CD4-positive, CD25-positive, alpha-beta regulatory T cell (primary cell): ENCODE data around the gene SSUH2. TPM values are rescaled to one million over a fixed set of nuclear protein-coding genes. Genes with fewer than 3 reads are reported as not detected.
A peak's percentile ranks its signal among the peaks of the same experiment; 100 is the strongest.

Experiments used
- ATAC-seq, 2 donors: fragments of 150-1000 bp; cut with Tn5 transposase; one replicate each; pipeline ENCODE4 v1.10.0; 2021; ENCODE audit warnings: low read depth in 2 of 2, moderate number of reproducible peaks in 2 of 2, moderate library complexity in 1 of 2
- DNase-seq, 3 donors: peaks; one replicate each; pipeline versions ENCODE4 v3.0.0 to v3.0.0-alpha.2; 2012 to 2022; ENCODE audit warnings: mixed read lengths in 1 of 3
- H3K27ac ChIP-seq: one replicate; pipeline ENCODE4 v1.7.0; 2013; ENCODE audit warnings: mild to moderate bottlenecking, low read length; ENCODE audit not compliant: insufficient read depth, poor library complexity, severe bottlenecking
- H3K27me3 ChIP-seq: one replicate; pipeline ENCODE4 v1.7.0; 2013; ENCODE audit warnings: low read length; ENCODE audit not compliant: control insufficient read depth, insufficient read depth
- H3K36me3 ChIP-seq: one replicate; pipeline ENCODE4 v1.7.0; 2013; ENCODE audit warnings: mild to moderate bottlenecking, low read length, moderate library complexity; ENCODE audit not compliant: control insufficient read depth, insufficient read depth
- H3K4me1 ChIP-seq: 2 replicates; pipeline ENCODE4 v1.7.0; 2013; ENCODE audit warnings: mild to moderate bottlenecking, low read length; ENCODE audit not compliant: insufficient read depth, control insufficient read depth, poor library complexity, severe bottlenecking
- H3K4me3 ChIP-seq: one replicate; pipeline ENCODE4 v1.7.0; 2013; ENCODE audit warnings: low read depth, mild to moderate bottlenecking, low read length, moderate library complexity
- H3K9me3 ChIP-seq, 2 experiments: 1 replicate in 1 of 2; 2 replicates in 1 of 2; pipeline ENCODE4 v1.7.0; 2013; ENCODE audit warnings: low read length in 2 of 2, mild to moderate bottlenecking in 1 of 2, moderate library complexity in 1 of 2; ENCODE audit not compliant: control insufficient read depth in 2 of 2
- H3K27ac Mint-ChIP-seq, 3 donors: one replicate each; pipeline ENCODE4 v1.8.0; 2020 to 2022; ENCODE audit warnings: mild to moderate bottlenecking in 3 of 3, mixed read lengths in 3 of 3, moderate library complexity in 2 of 3
- H3K27me3 Mint-ChIP-seq: one replicate; pipeline ENCODE4 v1.8.0; 2022; ENCODE audit warnings: mild to moderate bottlenecking, mixed read lengths
- H3K36me3 Mint-ChIP-seq: one replicate; pipeline ENCODE4 v1.8.0; 2020; ENCODE audit warnings: mixed read lengths
- H3K4me1 Mint-ChIP-seq, 4 donors: one replicate each; pipeline ENCODE4 v1.8.0; 2020 to 2022; ENCODE audit warnings: mixed read lengths in 4 of 4, mild to moderate bottlenecking in 1 of 4
- H3K4me3 Mint-ChIP-seq, 4 donors: one replicate each; pipeline ENCODE4 v1.8.0; 2020 to 2022; ENCODE audit warnings: mild to moderate bottlenecking in 4 of 4, mixed read lengths in 4 of 4, moderate library complexity in 3 of 4
- H3K9me3 Mint-ChIP-seq, 7 donors: one replicate each; pipeline ENCODE4 v1.8.0; 2020 to 2022; ENCODE audit warnings: mixed read lengths in 7 of 7, mild to moderate bottlenecking in 3 of 7, moderate library complexity in 2 of 7
- polyA plus RNA-seq, 4 donors: library from polyadenylated mRNA; unstranded; fragments of 300-500 nt; fragmentation: Illumina TruSeq; gene quantifications; one replicate each; pipeline ENCODE4 v1.2.3, GENCODE V29; 2021
- total RNA-seq: library from RNA; stranded (reverse); gene quantifications from one replicate; pipeline ENCODE4 v1.2.3, GENCODE V29; 2022

Gene SSUH2
- total and polyA plus RNA-seq, 5 donors from 2014 or later: not detected

DNA sequence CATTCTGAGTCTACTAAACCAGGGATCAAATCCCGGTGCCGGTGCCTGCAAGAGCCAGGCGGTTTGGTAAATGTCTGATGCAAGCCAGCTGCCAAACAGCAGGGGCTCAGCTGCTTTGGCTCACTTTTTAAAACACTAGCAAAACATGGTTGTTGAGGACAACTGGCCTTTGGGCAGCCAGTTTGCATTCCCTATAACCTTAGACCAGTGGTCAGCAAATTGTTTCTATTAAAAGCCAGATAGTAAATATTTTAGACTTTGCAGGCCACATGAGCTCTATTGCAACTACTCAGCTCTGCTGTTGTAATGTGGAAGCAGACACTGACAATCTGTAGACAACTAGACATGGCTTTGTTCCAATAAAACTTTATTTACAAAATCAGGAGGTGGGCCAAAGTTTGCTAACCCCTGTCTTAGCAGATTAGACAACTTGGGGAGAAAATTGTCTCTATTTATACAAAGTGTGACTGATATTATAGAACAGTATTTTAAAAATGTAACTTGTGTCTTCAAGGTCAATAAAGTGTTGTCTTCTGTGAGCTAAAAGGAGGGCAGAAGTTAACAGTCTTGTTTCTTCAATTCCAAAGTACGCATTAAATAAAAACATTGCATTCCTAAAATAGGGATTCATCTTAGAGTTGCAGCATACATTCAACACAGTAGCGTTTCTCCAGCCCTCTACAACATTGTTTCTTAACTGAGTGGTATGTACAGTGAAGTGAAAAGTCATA is 67.6 kb downstream of the SSUH2 start:
- Histone ChIP-seq H3K4me3 (no peak overlapping the region), H3K27me3 (no peaks in the 10 kb centered on the region), H3K9me3 (no peaks in the 10 kb centered on the region), H3K36me3 (no peaks in the 10 kb centered on the region), H3K4me1 (no peaks in the 10 kb centered on the region), H3K27ac (no peak overlapping the region)
- DNase-seq (no peak), ATAC-seq (no peak)
- Mint-ChIP-seq H3K36me3 (no peaks in the 10 kb centered on the region), H3K4me3 (no peak overlapping the region), H3K27ac (no peak overlapping the region), H3K27me3 (peaks cover 5% of the 10 kb centered on the region), H3K9me3 (peaks cover 0 to 3% (median 0%) of the 10 kb centered on the region in 7 donors), H3K4me1 (peaks cover 0 to 3% (median 1%) of the 10 kb centered on the region in 4 donors)

DNA sequence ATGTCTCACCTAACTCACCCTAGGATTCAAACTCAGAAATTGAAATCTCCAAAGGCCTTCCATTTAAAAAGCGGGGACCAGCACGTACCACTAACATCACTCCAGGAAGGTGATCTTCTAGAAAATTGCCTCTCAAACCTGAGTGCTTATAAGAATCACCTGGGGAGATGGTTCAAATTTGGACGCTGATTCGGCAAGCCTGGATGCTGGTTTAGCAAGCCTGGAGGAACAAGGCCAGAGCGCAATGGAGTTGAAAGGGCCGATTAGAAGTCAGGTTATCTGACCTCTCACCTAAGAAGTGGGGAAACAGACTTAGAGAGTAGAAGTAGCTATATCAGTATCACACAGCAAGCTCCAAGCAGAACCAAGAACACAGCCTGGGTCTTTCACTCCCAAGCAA is 68.2 kb downstream of the SSUH2 start:
- Histone ChIP-seq H3K27ac (no peak overlapping the region), H3K9me3 (no peaks in the 10 kb centered on the region), H3K4me1 (peaks cover 3% of the 10 kb centered on the region), H3K27me3 (no peaks in the 10 kb centered on the region), H3K36me3 (no peaks in the 10 kb centered on the region), H3K4me3 (no peak overlapping the region)
- Mint-ChIP-seq H3K36me3 (no peaks in the 10 kb centered on the region), H3K27ac (no peak overlapping the region), H3K4me3 (no peak overlapping the region), H3K27me3 (peaks cover 5% of the 10 kb centered on the region), H3K4me1 (peaks cover 2 to 7% (median 6%) of the 10 kb centered on the region in 4 donors), H3K9me3 (peaks cover 0 to 3% (median 0%) of the 10 kb centered on the region in 7 donors)
- no peak for DNase-seq
- ATAC-seq: no peak

DNA sequence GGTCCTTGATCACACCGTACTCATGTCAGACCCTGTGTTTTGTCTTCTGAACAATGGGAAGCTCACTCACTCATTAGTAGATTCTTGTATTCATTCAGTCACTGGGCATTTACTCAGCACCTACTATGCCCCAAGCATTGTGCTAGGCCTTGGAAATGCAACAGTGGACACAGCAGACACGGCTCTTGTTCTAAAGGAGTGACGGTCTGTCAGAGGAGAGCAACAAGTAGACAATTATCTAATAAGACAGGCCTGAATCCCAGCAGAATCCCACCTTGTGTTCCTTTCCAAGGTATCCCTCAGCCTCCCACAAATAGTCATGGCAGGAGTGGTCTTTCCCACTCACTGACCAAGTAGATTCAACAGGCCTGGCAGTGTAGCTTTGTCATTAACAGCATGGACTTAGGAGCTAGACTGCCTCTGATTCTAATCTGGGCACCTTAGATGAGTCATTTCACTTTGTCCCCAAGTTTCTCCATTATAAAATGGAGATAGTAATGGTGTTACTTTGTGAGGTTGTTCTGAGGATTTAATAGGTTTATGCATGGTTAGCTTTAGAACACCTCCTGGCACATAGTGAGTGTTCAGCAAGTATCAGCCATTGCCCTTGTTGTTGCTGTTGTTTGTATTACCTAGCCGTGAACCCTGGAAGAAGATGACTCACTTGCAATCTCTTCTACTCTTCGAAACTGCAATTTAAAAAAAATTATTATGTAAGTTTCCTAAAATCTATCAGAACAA is 69.1 kb downstream of the SSUH2 start:
- peaks cover 11% of the 10 kb centered on the region for H3K4me1 ChIP-seq
- no peak for DNase-seq
- Mint-ChIP-seq H3K27me3 (peaks cover 5% of the 10 kb centered on the region), H3K4me1 (peaks cover 7 to 16% (median 15%) of the 10 kb centered on the region in 4 donors), H3K36me3 (peaks cover 3% of the 10 kb centered on the region), H3K27ac (no peak overlapping the region), H3K4me3 (no peak overlapping the region), H3K9me3 (peaks cover 0 to 3% (median 0%) of the 10 kb centered on the region in 7 donors)
- no peak for ATAC-seq
- H3K27me3 ChIP-seq: no peaks in the 10 kb centered on the region
- no peak overlapping the region for H3K4me3 ChIP-seq
- no peaks in the 10 kb centered on the region for H3K9me3 ChIP-seq
- H3K36me3 ChIP-seq: no peaks in the 10 kb centered on the region
- no peak overlapping the region for H3K27ac ChIP-seq

DNA sequence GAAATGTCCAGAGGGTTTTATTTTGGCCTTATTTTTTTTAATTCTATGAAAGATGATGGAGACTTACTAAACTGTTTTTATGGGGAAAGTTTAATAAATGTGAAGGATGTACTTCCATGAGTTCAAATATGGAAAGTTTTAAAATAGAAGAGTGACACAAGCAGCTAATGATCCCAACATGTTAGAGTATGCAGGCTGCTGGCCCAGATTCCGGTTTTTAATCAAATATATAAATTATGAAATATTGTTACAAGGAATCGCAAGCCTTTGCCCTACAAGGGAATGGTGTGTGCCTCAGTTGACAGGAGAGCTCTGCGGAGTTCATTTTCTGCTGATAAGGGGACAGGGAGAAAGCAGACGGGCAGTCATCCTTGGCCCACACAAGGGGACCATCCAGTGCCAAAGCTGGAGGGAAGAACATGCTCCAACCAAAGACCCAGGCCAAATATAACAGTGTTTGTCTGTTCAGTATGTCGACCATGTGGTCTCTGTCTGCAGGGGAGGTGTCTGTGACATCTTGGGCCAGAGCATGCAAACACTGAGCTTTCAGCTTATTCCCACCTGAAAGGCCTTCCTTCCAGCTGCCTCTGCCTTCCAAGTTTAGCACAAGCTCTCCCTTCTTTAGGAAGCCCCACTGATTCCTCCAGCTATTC is 69.8 kb downstream of the SSUH2 start:
- Histone ChIP-seq H3K9me3 (no peaks in the 10 kb centered on the region), H3K36me3 (no peaks in the 10 kb centered on the region), H3K4me1 (peaks cover 15% of the 10 kb centered on the region), H3K4me3 (no peak overlapping the region), H3K27me3 (no peaks in the 10 kb centered on the region), H3K27ac (no peak overlapping the region)
- H3K27me3 Mint-ChIP-seq: peaks cover 5% of the 10 kb centered on the region
- peaks cover 6% of the 10 kb centered on the region for H3K36me3 Mint-ChIP-seq
- no peak for ATAC-seq
- H3K4me3 Mint-ChIP-seq: no peak overlapping the region
- H3K4me1 Mint-ChIP-seq: peaks cover 7 to 21% (median 19%) of the 10 kb centered on the region in 4 donors
- H3K27ac Mint-ChIP-seq: no peak overlapping the region
- no peak for DNase-seq
- peaks cover 0 to 3% (median 0%) of the 10 kb centered on the region in 7 donors for H3K9me3 Mint-ChIP-seq

DNA sequence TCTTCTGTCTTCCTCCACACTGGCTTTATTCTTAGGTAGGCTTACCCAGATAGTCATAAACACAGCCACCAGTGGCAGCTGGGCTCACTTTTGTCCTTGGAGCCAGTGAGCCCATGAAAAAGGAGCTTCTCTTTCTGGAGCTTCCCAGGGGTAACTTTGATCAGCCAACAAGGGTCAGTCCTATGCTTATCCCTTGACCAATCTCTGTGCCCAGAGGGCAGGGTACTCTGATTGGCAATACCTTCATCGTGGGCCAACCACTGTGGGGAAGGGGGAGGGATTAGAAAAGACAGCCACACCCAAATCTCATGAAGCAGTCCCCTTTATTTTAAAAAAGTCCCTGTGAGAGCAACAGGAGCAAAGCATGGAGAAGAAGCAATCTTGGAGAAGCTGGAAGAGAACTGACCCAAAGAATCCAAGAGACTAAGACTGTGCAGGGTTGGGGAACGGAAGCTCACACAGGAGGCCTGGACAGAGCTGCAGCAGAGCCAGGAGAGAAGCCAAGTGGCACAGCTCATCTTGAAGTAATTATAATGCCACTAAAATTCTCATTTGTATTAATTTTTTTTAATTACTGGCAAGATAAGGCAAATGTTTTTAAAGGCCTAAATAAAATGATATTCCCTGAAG is 70.4 kb downstream of the SSUH2 start:
- H3K4me3 ChIP-seq: no peak overlapping the region
- no peaks in the 10 kb centered on the region for H3K9me3 ChIP-seq
- DNase-seq (no peak), ATAC-seq (no peak)
- Mint-ChIP-seq H3K4me1 (peaks cover 7 to 24% (median 19%) of the 10 kb centered on the region in 4 donors), H3K4me3 (no peak overlapping the region), H3K27ac (no peak overlapping the region), H3K27me3 (peaks cover 5% of the 10 kb centered on the region), H3K9me3 (peaks cover 0 to 3% (median 0%) of the 10 kb centered on the region in 7 donors), H3K36me3 (peaks cover 6% of the 10 kb centered on the region)
- H3K27ac ChIP-seq: no peak overlapping the region
- peaks cover 15% of the 10 kb centered on the region for H3K4me1 ChIP-seq
- no peaks in the 10 kb centered on the region for H3K27me3 ChIP-seq
- no peaks in the 10 kb centered on the region for H3K36me3 ChIP-seq

DNA sequence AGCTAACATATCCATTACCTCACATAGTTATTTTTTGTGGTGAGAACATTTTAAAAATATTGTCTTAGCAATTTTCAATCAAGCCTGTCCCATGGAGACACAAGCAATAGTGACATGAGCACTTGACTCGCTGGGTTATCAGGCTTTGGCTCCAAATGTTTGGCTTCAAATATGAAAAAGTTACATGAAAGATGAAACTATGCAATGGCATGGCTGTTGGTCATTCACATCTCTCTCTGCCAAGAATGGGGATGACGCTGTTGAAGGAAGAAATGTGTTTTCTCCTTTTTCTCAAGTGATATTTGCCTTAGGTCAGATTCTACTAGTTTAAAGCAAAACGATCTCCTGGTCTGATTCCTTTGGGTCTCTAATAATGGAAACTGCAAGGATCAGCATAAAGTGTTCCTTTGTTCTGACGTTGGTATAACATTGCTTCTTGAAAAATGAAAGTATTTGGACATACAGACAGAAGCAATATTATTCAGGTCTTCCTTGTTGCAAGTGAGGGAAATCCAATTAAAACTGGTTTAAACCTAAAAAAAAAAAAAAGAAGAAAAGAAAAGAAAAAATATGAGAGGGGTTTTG is 71.2 kb downstream of the SSUH2 start:
- Mint-ChIP-seq H3K4me1 (peaks cover 7 to 29% (median 18%) of the 10 kb centered on the region in 4 donors), H3K4me3 (no peak overlapping the region), H3K9me3 (peaks cover 0 to 2% (median 0%) of the 10 kb centered on the region in 7 donors), H3K27me3 (peaks cover 5% of the 10 kb centered on the region), H3K36me3 (peaks cover 9% of the 10 kb centered on the region), H3K27ac (no peak overlapping the region)
- Histone ChIP-seq H3K27ac (no peak overlapping the region), H3K4me3 (no peak overlapping the region), H3K9me3 (no peaks in the 10 kb centered on the region), H3K36me3 (no peaks in the 10 kb centered on the region), H3K27me3 (no peaks in the 10 kb centered on the region), H3K4me1 (peaks cover 15% of the 10 kb centered on the region)
- ATAC-seq: no peak
- DNase-seq: no peak

DNA sequence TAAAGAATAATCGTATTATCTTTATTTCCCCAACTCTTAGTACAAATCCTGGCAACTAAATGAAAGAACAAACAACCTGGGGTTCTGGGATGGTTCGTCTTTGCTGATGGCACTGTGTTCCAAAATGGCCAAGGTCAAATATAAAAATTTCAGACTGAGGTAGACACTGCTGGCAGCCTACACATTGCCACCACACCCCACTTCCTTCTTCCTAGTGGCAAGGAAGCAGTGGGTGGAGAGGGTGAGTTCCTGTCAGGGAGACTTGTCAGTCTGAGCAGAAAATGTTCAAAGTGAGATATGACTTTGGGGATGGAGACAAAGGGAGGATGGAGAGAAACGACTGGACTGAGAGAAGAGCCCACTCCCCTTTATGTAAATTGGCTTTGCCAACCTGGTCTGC is 73.3 kb downstream of the SSUH2 start:
- H3K36me3 ChIP-seq: peaks cover 2% of the 10 kb centered on the region
- no peaks in the 10 kb centered on the region for H3K9me3 ChIP-seq
- peaks cover 15% of the 10 kb centered on the region for H3K4me1 ChIP-seq
- Mint-ChIP-seq H3K4me1 (peaks cover 7 to 29% (median 18%) of the 10 kb centered on the region in 4 donors), H3K27ac (peak overlapping the region; percentile 16 to 78 (median 22)), H3K9me3 (peaks cover 0 to 2% (median 0%) of the 10 kb centered on the region in 7 donors), H3K36me3 (peaks cover 9% of the 10 kb centered on the region), H3K27me3 (peaks cover under 1% of the 10 kb centered on the region), H3K4me3 (peak overlapping the region in 1 of 4 donors; percentile 44)
- H3K4me3 ChIP-seq: no peak overlapping the region
- DNase-seq (peak in 1 of 3 donors; percentile 56), ATAC-seq (peak; percentile 52 to 62)
- no peak overlapping the region for H3K27ac ChIP-seq
- no peaks in the 10 kb centered on the region for H3K27me3 ChIP-seq
